ENCODE results near the gene CHCHD6. TPM values are rescaled to one million over a fixed set of nuclear protein-coding genes. Genes with fewer than 3 reads are reported as not detected.

The CHCHD6 gene
- total RNA-seq, 1 experiment from 2014 or later, result 40.9 TPM

DNA sequence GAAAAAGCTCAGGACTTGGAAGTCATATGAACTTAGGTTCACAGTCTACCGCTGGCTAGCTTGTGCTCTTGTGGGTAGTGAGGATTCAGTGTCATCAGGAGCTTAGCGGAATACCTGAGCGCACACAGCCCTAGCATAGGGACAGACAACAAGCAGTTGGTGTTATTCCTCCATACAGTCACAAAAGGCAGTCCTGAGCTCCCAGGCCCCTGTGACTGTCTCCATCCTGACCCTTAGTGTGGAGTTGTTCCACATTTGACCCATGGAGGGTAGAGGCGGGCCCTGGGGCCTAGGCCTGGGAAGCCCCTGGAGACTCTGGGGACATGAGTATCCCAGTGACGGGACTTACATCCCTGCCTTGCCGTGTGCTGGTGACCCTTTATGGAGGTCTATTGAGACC is 147.3 kb downstream of the CHCHD6 start (continued):
- TF ChIP-seq, protein P1, sequence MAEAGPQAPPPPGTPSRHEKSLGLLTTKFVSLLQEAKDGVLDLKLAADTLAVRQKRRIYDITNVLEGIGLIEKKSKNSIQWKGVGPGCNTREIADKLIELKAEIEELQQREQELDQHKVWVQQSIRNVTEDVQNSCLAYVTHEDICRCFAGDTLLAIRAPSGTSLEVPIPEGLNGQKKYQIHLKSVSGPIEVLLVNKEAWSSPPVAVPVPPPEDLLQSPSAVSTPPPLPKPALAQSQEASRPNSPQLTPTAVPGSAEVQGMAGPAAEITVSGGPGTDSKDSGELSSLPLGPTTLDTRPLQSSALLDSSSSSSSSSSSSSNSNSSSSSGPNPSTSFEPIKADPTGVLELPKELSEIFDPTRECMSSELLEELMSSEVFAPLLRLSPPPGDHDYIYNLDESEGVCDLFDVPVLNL (CRISPR knock-in tag; IDR thresholded peaks at IDR 0.05; ENCODE audit: borderline replicate concordance, low read depth), result no peak

DNA sequence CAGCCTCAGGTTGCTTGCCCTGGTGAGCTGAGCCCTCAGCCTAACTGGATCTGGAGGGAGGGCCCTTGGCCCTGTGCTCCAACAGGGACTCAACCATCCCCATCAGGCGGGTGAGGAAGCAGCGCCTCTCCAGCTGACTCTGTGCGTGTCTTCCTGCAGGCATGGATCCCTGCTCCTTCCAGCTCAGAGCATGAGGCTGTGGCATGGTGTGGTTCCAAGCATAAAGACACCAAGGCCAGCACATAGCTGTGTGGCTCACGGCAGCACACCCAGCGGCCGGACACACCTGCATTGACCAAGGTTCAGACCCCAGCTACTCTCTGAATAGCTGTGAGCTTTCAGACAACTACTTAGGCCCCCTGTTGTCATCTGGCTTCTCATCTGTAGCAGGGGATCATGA is 147.9 kb downstream of the CHCHD6 start:
- Mint-ChIP-seq H3K27me3 (ENCODE audit: low read depth) (no peaks in the 10 kb centered on the region), H3K27ac (peak overlapping the region; percentile 97), H3K36me3 (no peaks in the 10 kb centered on the region), H3K4me3 (no peak overlapping the region), H3K4me1 (peaks cover 58% of the 10 kb centered on the region), H3K9me3 (no peaks in the 10 kb centered on the region)
- CTCF ChIA-PET, result interaction anchor here (0.9 to 2.9 kb wide), 4 partner anchors 9 to 99 kb away, joined by 3 to 26 read pairs (median 5); no protein-coding TSS in a partner anchor
- TF ChIP-seq RELA (CRISPR knock-in tag; IDR thresholded peaks at IDR 0.05; ENCODE audit: borderline replicate concordance) (no peak), MYBL2 (CRISPR knock-in tag; IDR thresholded peaks at IDR 0.05) (no peak), SOX15 (CRISPR knock-in tag; IDR thresholded peaks at IDR 0.05) (no peak), HMGA2 (CRISPR knock-in tag; IDR thresholded peaks at IDR 0.05) (no peak), GRHL2 (CRISPR knock-in tag; IDR thresholded peaks at IDR 0.05; ENCODE audit: insufficient replicate concordance, severe bottlenecking) (no peak), ZBTB21 (CRISPR knock-in tag; IDR thresholded peaks at IDR 0.05; ENCODE audit: borderline replicate concordance) (no peak), NFATC4 (CRISPR knock-in tag; IDR thresholded peaks at IDR 0.05) (no peak), RORB (CRISPR knock-in tag; IDR thresholded peaks at IDR 0.05) (no peak), ZNF396 (CRISPR knock-in tag; IDR thresholded peaks at IDR 0.05; ENCODE audit: borderline replicate concordance) (no peak)
- TF ChIP-seq, protein P2, sequence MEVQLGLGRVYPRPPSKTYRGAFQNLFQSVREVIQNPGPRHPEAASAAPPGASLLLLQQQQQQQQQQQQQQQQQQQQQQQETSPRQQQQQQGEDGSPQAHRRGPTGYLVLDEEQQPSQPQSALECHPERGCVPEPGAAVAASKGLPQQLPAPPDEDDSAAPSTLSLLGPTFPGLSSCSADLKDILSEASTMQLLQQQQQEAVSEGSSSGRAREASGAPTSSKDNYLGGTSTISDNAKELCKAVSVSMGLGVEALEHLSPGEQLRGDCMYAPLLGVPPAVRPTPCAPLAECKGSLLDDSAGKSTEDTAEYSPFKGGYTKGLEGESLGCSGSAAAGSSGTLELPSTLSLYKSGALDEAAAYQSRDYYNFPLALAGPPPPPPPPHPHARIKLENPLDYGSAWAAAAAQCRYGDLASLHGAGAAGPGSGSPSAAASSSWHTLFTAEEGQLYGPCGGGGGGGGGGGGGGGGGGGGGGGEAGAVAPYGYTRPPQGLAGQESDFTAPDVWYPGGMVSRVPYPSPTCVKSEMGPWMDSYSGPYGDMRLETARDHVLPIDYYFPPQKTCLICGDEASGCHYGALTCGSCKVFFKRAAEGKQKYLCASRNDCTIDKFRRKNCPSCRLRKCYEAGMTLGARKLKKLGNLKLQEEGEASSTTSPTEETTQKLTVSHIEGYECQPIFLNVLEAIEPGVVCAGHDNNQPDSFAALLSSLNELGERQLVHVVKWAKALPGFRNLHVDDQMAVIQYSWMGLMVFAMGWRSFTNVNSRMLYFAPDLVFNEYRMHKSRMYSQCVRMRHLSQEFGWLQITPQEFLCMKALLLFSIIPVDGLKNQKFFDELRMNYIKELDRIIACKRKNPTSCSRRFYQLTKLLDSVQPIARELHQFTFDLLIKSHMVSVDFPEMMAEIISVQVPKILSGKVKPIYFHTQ (CRISPR knock-in tag; IDR thresholded peaks at IDR 0.05), result no peak
- TF ChIP-seq, protein P3, sequence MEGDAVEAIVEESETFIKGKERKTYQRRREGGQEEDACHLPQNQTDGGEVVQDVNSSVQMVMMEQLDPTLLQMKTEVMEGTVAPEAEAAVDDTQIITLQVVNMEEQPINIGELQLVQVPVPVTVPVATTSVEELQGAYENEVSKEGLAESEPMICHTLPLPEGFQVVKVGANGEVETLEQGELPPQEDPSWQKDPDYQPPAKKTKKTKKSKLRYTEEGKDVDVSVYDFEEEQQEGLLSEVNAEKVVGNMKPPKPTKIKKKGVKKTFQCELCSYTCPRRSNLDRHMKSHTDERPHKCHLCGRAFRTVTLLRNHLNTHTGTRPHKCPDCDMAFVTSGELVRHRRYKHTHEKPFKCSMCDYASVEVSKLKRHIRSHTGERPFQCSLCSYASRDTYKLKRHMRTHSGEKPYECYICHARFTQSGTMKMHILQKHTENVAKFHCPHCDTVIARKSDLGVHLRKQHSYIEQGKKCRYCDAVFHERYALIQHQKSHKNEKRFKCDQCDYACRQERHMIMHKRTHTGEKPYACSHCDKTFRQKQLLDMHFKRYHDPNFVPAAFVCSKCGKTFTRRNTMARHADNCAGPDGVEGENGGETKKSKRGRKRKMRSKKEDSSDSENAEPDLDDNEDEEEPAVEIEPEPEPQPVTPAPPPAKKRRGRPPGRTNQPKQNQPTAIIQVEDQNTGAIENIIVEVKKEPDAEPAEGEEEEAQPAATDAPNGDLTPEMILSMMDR (IDR thresholded peaks at IDR 0.05), result no peak
- TF ChIP-seq, protein P4, sequence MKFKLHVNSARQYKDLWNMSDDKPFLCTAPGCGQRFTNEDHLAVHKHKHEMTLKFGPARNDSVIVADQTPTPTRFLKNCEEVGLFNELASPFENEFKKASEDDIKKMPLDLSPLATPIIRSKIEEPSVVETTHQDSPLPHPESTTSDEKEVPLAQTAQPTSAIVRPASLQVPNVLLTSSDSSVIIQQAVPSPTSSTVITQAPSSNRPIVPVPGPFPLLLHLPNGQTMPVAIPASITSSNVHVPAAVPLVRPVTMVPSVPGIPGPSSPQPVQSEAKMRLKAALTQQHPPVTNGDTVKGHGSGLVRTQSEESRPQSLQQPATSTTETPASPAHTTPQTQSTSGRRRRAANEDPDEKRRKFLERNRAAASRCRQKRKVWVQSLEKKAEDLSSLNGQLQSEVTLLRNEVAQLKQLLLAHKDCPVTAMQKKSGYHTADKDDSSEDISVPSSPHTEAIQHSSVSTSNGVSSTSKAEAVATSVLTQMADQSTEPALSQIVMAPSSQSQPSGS (CRISPR knock-in tag; IDR thresholded peaks at IDR 0.05; ENCODE audit: borderline replicate concordance, low read depth), result no peak
- TF ChIP-seq, protein P5, sequence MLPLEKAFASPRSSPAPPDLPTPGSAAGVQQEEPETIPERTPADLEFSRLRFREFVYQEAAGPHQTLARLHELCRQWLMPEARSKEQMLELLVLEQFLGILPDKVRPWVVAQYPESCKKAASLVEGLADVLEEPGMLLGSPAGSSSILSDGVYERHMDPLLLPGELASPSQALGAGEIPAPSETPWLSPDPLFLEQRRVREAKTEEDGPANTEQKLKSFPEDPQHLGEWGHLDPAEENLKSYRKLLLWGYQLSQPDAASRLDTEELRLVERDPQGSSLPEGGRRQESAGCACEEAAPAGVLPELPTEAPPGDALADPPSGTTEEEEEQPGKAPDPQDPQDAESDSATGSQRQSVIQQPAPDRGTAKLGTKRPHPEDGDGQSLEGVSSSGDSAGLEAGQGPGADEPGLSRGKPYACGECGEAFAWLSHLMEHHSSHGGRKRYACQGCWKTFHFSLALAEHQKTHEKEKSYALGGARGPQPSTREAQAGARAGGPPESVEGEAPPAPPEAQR (CRISPR knock-in tag; IDR thresholded peaks at IDR 0.05), result no peak
- TF ChIP-seq, protein P6, sequence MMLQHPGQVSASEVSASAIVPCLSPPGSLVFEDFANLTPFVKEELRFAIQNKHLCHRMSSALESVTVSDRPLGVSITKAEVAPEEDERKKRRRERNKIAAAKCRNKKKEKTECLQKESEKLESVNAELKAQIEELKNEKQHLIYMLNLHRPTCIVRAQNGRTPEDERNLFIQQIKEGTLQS (CRISPR knock-in tag; conservative IDR thresholded peaks at IDR 0.05), result no peak
- ATAC-seq (no peak), DNase-seq (ENCODE audit: low spot score) (no peak)
- POLR2A ChIA-PET, result no interaction called here

Measured in WTC11 (cell line).